Measurements from ENCODE around the gene ART4. TPM values are rescaled to one million over a fixed set of nuclear protein-coding genes. Genes with fewer than 3 reads are reported as not detected.

Gene ART4, protein sequence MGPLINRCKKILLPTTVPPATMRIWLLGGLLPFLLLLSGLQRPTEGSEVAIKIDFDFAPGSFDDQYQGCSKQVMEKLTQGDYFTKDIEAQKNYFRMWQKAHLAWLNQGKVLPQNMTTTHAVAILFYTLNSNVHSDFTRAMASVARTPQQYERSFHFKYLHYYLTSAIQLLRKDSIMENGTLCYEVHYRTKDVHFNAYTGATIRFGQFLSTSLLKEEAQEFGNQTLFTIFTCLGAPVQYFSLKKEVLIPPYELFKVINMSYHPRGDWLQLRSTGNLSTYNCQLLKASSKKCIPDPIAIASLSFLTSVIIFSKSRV
- under 1 TPM in 1 of 2 donors, not detected in 1; 0.05 TPM for total RNA-seq
- 0 reads per million in 2 donors for total RNA-seq

DNA sequence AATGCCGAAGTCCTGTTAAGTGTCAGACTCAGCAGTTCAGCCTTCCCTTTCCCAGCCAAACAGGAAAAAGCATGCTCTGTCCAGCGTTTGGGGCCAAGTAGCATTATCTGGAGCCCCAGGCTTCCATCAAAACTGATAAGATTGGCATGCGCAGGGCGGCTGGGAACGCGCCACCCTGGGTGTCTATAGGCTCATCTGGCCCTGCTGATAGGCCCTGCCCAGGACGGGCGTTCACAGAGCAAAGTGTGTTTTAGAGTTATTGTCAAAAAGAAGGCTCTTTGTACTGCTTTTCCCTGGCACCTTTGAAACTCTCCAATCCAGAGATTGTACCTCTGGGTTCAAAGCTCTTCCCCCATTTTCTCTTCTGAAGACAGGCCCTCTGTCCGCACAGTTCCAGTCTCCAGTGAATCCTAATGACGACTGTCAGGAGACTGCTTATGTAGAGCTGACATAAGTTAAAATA is at the start of gene ART4:
ART4 (minus strand) TSS at position 102 of the 463 bp plus-strand sequence. CDS start 413 bp downstream, outside the sequence.
- ATAC-seq = no peak
- Mint-ChIP-seq H3K27me3 (peaks cover 22% of the 10 kb centered on the region), H3K27ac (peak within 1 kb of the TSS; percentile 32)

DNA sequence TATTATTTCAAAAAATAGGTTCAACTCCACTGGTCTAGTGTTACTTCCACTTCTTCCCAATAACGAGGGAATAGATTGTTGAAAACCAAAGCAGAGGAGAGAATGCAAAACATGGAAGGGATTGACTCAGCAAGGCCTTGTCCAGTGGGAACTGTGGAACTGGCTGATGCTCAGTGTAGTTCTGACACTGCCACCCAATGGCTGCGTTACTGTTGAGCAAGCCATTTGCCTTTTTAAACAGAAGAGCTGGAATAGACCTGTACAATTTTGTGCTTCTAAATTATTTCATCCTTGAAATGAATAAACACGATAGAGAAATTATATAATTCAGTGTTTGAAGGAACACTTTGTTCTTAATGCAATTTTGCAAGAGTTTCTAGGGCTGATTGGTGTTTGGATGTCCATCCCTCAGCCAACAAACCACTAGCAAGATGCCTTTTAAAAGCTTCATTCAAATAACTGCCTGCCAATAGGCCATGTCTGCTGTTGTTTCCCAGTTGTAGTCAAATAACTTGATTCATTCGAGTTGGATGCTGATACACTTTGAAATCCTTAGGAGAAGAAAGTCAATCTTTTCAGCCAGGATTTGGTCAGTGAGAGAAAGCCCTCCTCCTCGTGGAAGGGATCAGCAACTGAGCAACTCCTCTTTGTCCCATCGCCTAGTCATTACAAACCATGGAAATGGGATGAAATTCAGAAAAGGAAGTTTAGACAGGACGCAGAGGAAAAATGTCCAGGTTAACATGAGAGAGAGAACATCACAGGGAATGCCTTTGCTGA is 49.6 kb upstream of the ART4 start:
- Mint-ChIP-seq H3K4me1 (no peaks in the 10 kb centered on the region), H3K27ac (no peak overlapping the region), H3K4me3 (no peak overlapping the region), H3K36me3 (ENCODE audit: low read depth) (peaks cover 6% of the 10 kb centered on the region), H3K27me3 (peaks cover 7% of the 10 kb centered on the region)
- DNase-seq (no peak), ATAC-seq (no peak)
- H3K9me3 ChIP-seq (ENCODE audit: control insufficient read depth, low read length, poor library complexity, severe bottlenecking) = no peaks in the 10 kb centered on the region

More for the DNA sequence above, at the start of gene ART4:
- no peaks in the 10 kb centered on the region for H3K9me3 ChIP-seq (ENCODE audit: control insufficient read depth, low read length, poor library complexity, severe bottlenecking)
- no peaks in the 10 kb centered on the region for H3K36me3 Mint-ChIP-seq (ENCODE audit: low read depth)
- no peak for DNase-seq
- H3K4me1 Mint-ChIP-seq = peaks cover 4% of the 10 kb centered on the region
- no peak within 1 kb of the TSS for H3K4me3 Mint-ChIP-seq

DNA sequence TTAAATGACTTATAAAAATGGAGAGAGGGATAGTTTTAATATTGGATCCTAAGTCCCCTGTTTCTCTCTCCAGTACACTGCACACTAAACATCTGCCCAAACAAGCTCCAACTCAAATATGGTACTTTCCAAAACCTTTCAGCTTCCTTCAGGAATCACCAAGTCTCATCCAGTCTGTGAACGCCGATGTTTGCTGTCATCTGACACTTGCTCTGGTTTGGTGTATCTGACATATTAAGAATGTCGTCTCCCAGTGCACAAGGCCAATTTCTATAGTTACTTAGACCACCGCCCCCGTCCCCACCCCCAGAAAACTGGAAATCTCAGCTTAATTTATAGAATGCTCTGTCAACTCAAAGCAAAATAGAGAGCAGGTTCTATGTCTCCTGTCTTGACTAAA is 47.4 kb upstream of the ART4 start:
- ATAC-seq (no peak), DNase-seq (no peak)
- no peak overlapping the region for H3K27ac Mint-ChIP-seq
- no peaks in the 10 kb centered on the region for H3K4me1 Mint-ChIP-seq
- H3K36me3 Mint-ChIP-seq (ENCODE audit: low read depth) = peaks cover 6% of the 10 kb centered on the region
- no peak overlapping the region for H3K4me3 Mint-ChIP-seq
- H3K9me3 ChIP-seq (ENCODE audit: control insufficient read depth, low read length, poor library complexity, severe bottlenecking) = no peaks in the 10 kb centered on the region
- peaks cover 23% of the 10 kb centered on the region for H3K27me3 Mint-ChIP-seq

DNA sequence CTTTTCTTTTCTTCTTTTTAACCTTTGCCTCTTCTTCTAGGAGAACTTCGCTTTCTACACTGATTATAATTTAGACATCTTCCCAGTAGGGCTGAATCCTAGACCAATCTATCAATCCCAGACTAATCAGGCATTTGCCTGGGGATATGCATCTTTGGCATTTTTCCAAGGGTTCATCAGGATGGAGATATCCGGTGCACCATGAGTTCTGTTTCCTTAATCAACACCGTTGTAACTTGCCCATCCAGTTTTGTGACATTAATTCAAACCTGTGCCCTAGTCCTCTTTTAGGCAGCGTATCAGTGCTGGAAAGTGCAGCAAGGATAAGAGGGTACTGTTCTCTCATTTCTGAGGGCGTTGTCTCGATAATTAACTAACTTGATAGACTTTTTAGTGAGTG is 42.9 kb upstream of the ART4 start:
- ATAC-seq = no peak
- no peaks in the 10 kb centered on the region for H3K9me3 ChIP-seq (ENCODE audit: control insufficient read depth, low read length, poor library complexity, severe bottlenecking)
- peaks cover 27% of the 10 kb centered on the region for H3K27me3 Mint-ChIP-seq
- H3K4me3 Mint-ChIP-seq = no peak overlapping the region
- H3K4me1 Mint-ChIP-seq = peaks cover 11% of the 10 kb centered on the region
- H3K36me3 Mint-ChIP-seq (ENCODE audit: low read depth) = peaks cover 6% of the 10 kb centered on the region
- no peak overlapping the region for H3K27ac Mint-ChIP-seq
- no peak for DNase-seq

DNA sequence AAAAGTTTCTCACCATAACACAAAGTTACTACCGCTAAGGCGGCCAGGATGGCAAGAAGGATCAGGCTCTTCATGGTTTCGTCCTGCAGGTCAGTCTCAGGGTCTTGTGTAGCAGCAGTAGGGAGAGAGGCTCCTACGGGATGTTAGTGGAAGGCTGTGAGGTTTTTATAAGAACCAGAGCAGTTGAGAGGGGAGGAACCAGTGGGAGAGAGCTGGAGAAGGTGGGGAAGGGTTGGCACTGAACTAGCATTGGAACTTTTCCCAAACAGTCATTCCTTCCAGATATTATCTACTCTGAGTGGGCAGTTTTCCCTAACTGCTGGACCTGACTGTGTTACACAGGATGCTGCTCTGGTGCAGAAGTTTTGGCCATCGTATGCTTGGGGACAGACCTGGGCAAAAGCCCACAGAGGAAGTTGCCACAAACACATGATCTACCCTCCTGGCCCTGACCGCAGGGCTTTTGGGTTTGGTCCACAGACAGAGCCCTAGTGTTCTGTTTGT is 42.4 kb upstream of the ART4 start, which contains the start of gene MGP:
MGP (minus strand) TSS at position 137 of the 504 bp plus-strand sequence; CDS start at position 74, 63 bp downstream.
- Mint-ChIP-seq H3K4me3 (peak within 1 kb of the TSS; percentile 67), H3K36me3 (ENCODE audit: low read depth) (peaks cover 5% of the 10 kb centered on the region), H3K27me3 (peaks cover 22% of the 10 kb centered on the region), H3K27ac (peak within 1 kb of the TSS; percentile 78), H3K4me1 (peaks cover 13% of the 10 kb centered on the region)
- H3K9me3 ChIP-seq (ENCODE audit: control insufficient read depth, low read length, poor library complexity, severe bottlenecking) = no peaks in the 10 kb centered on the region
- DNase-seq (no peak), ATAC-seq (no peak)

DNA sequence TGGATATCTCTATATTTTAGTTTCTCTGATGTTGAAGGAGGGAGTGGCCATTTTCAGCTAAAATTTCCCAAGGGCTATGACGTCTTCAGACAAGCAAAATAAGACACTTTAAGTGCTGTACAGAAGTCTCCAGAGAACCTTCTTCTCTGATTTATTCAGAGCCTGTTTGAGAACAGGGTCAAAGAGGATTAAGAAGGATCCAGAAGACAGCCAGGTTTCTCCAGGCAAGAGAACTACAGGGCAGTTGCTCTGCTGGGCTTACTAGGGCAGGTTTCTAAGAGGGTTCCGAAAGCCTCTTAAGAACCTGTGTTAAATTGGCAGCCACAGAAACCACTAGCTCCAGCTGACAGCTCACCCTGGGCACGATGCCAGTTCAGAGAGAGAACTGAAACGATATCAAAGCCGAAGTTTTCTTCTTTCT is 41.1 kb upstream of the ART4 start:
- no peaks in the 10 kb centered on the region for H3K9me3 ChIP-seq (ENCODE audit: control insufficient read depth, low read length, poor library complexity, severe bottlenecking)
- DNase-seq = peak; percentile 45 to 73 (median 54)
- peak; percentile 97 for ATAC-seq
- H3K27me3 Mint-ChIP-seq = peaks cover 20% of the 10 kb centered on the region
- H3K27ac Mint-ChIP-seq = peak overlapping the region; percentile 78
- peaks cover 5% of the 10 kb centered on the region for H3K36me3 Mint-ChIP-seq (ENCODE audit: low read depth)
- peaks cover 14% of the 10 kb centered on the region for H3K4me1 Mint-ChIP-seq
- H3K4me3 Mint-ChIP-seq = peak overlapping the region; percentile 67

DNA sequence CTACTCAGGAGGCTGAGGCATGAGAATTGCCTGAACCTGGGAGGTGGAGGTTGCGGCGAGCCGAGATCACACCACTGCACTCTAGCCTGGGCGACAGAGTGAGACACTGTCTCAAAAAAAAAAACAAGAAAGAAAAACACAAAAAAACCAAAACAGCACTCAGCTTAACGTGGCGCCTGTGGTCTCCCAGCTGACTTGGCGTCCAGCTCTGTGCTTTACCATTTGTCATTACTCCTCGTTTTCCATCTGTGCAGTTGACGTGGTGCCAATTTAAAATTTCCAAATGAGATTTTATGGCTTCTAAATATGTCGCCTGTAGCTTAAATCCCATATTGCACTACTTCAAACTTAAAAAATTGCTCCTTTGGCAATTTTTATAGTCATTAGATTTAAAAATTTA is 40.4 kb upstream of the ART4 start:
- Mint-ChIP-seq H3K36me3 (ENCODE audit: low read depth) (peaks cover 5% of the 10 kb centered on the region), H3K27me3 (peaks cover 20% of the 10 kb centered on the region), H3K4me1 (peaks cover 14% of the 10 kb centered on the region), H3K4me3 (no peak overlapping the region), H3K27ac (no peak overlapping the region)
- no peak for ATAC-seq
- no peak for DNase-seq
- H3K9me3 ChIP-seq (ENCODE audit: control insufficient read depth, low read length, poor library complexity, severe bottlenecking) = no peaks in the 10 kb centered on the region

DNA sequence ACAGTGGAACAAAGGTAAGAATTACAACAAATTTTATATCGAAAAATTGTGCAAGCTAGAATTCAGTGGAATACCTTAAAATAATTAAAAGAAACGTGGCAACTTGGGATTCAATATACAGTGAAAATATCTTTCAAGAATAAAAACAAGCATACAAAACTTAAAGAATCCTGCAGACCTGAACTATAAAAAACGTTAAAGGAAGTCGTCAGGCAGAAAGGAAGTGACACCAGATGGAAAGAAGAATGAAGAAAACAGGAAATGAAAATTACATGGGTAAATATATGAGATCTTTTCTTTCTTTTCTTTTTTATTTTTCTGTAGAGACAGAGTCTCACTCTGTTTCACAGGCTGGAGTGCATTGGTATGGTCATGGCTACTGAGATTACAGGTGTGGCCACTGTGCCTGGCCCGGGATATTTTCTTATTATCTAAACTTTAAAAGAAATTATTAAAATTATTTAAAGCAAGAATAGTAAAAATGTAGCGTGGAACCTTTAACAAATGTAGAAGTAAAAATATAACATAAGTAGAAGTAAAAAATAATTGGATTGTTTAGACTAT is 37.6 kb upstream of the ART4 start:
- no peak overlapping the region for H3K4me3 Mint-ChIP-seq
- H3K9me3 ChIP-seq (ENCODE audit: control insufficient read depth, low read length, poor library complexity, severe bottlenecking) = no peaks in the 10 kb centered on the region
- H3K4me1 Mint-ChIP-seq = peaks cover 14% of the 10 kb centered on the region
- H3K36me3 Mint-ChIP-seq (ENCODE audit: low read depth) = peaks cover 6% of the 10 kb centered on the region
- H3K27me3 Mint-ChIP-seq = peaks cover 10% of the 10 kb centered on the region
- no peak overlapping the region for H3K27ac Mint-ChIP-seq
- ATAC-seq (no peak), DNase-seq (no peak)

DNA sequence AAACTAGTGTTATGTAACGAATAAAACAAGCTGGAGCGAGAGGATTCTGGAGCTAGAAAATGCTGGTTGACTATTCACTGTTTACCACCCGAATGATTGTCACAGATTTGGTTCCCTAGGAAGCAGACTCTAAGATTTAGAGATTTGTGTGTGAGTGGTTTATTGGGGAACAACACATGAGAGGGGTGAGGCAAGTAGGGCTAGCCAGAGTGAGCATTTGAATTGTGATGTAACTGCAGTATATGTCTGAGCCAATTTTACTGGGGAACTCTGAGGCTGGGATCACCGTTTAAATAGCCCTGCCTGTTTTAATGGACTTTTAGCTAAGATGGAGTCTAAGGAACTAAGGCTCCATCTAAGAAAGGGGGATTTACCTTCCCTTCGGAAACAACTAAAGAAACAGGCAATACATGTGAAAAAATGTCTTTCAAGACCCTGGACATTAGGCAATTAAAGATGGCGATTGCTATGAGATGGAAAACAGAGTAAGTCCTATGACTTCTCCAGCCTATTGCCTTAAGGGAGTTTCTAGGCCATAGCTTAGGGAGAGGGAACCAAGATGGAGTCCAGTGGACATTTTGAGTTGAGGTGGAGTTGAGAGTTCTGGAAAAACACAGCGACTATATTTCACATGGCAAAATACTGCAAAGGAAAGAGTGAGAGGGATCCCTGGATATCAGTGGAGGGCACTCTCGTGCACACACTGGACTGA is 36.1 kb upstream of the ART4 start:
- Mint-ChIP-seq H3K4me3 (no peak overlapping the region), H3K27ac (no peak overlapping the region), H3K27me3 (peaks cover 6% of the 10 kb centered on the region), H3K36me3 (ENCODE audit: low read depth) (peaks cover 6% of the 10 kb centered on the region), H3K4me1 (peaks cover 8% of the 10 kb centered on the region)
- no peak for DNase-seq
- H3K9me3 ChIP-seq (ENCODE audit: control insufficient read depth, low read length, poor library complexity, severe bottlenecking) = no peaks in the 10 kb centered on the region
- no peak for ATAC-seq

DNA sequence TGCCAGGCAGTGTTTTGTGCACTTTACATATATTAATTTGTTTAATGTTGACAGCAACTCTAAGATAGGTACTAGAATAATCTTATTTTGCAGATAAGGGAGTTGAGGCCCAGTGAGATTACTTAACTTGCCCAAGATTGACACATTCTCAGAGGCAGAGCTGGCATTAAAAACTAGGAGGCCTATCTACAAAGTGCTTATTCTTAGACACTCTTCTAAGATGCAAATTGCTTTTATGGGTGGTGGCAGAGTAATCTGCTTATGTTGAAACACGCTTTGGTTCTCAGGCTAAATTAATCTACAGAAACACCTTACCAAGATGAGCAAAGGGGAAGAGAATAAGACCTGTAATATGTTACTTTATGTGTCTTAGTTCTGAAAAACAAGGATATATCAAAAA is 35.2 kb upstream of the ART4 start:
- Mint-ChIP-seq H3K36me3 (ENCODE audit: low read depth) (peaks cover 6% of the 10 kb centered on the region), H3K27ac (no peak overlapping the region), H3K4me3 (no peak overlapping the region), H3K27me3 (peaks cover 6% of the 10 kb centered on the region), H3K4me1 (peaks cover 6% of the 10 kb centered on the region)
- ATAC-seq (no peak), DNase-seq (no peak)
- no peaks in the 10 kb centered on the region for H3K9me3 ChIP-seq (ENCODE audit: control insufficient read depth, low read length, poor library complexity, severe bottlenecking)

DNA sequence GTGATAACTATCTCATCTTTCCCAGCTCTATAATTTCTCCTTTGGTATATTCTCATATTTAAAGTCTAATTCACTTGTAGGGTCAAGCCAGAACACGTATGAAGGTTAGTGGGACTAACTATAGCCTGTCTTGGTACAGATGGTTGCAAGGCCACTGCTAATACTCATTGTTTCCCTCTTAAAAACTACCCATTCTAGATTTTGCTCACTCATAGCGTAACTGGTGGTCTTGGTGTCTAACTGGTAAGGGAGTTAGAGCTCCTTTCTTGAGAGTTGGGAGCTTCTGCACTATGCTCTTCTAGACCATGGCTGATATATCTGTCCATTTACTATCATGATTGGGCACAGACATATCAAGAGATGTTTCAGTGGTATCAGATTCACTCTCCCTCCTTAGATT is 33.5 kb upstream of the ART4 start:
- H3K9me3 ChIP-seq (ENCODE audit: control insufficient read depth, low read length, poor library complexity, severe bottlenecking) = no peaks in the 10 kb centered on the region
- Mint-ChIP-seq H3K27ac (no peak overlapping the region), H3K4me1 (peaks cover 3% of the 10 kb centered on the region), H3K27me3 (peaks cover 6% of the 10 kb centered on the region), H3K36me3 (ENCODE audit: low read depth) (peaks cover 4% of the 10 kb centered on the region), H3K4me3 (no peak overlapping the region)
- no peak for DNase-seq
- ATAC-seq = no peak

DNA sequence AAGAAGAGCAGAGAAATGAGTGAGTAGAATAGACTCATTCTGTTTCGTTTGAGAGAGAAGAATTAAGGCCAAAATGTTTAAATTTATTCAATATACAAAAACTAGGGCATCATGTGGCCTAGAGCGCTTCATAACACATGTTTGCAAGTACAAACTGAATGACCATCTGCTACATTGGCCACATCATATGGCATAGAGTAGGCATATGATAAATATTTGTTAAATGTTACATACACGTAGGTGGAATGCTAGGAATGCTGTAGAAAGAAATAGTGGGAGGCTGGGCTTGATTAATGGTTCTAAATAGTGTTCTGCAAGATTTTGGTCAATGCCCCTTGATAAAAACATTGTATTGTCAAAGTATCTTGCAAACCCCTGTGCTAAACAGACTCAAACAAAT is 31.6 kb upstream of the ART4 start:
- peaks cover 16% of the 10 kb centered on the region for H3K27me3 Mint-ChIP-seq
- H3K36me3 Mint-ChIP-seq (ENCODE audit: low read depth) = peaks cover 4% of the 10 kb centered on the region
- H3K9me3 ChIP-seq (ENCODE audit: control insufficient read depth, low read length, poor library complexity, severe bottlenecking) = no peaks in the 10 kb centered on the region
- ATAC-seq (no peak), DNase-seq (no peak)
- H3K4me1 Mint-ChIP-seq = no peaks in the 10 kb centered on the region
- no peak overlapping the region for H3K27ac Mint-ChIP-seq
- no peak overlapping the region for H3K4me3 Mint-ChIP-seq

Measured in T-helper 17 cell (primary cell).